Ascending aorta (tissue), 2 donors: ENCODE measurements around the gene PLCB3. TPM values are rescaled to one million over a fixed set of nuclear protein-coding genes. Genes with fewer than 3 reads are reported as not detected.

Experiments used
- DNase-seq, 2 donors: peaks; one replicate each; pipeline ENCODE4 v3.0.0-alpha.2; 2019; ENCODE audit warnings: low spot score in 2 of 2
- H3K27ac ChIP-seq, 2 donors: fragments of 200-600 bp; sonication (generic); one replicate each; pipeline ENCODE4 v1.5.1; 2016 to 2017; ENCODE audit warnings: mild to moderate bottlenecking in 1 of 2
- H3K27me3 ChIP-seq: fragments of 200-600 bp; sonication (generic); one replicate; pipeline ENCODE4 v1.5.1; 2017
- H3K36me3 ChIP-seq, 2 donors: fragments of 200-600 bp; sonication (generic); one replicate each; pipeline ENCODE4 v1.5.1; 2016
- H3K4me1 ChIP-seq, 2 donors: fragments of 200-600 bp; sonication (generic); one replicate each; pipeline ENCODE4 v1.5.1; 2016 to 2017; ENCODE audit warnings: mild to moderate bottlenecking in 1 of 2
- H3K4me3 ChIP-seq, 2 donors: fragments of 200-600 bp; sonication (generic); one replicate each; pipeline ENCODE4 v1.5.1; 2016 to 2017; ENCODE audit warnings: mild to moderate bottlenecking in 1 of 2
- H3K9me3 ChIP-seq, 2 donors: fragments of 200-600 bp; sonication (generic); one replicate each; pipeline ENCODE4 v1.5.1; 2016
- intact Hi-C: fragments of 100-400 bp; cut with DNase I; formaldehyde crosslinking; loops from one replicate; pipeline ENCODE4 v1.15.1; 2023
- total RNA-seq: library from RNA; depleted of rRNA; stranded (reverse); fragments of >200 nt; gene quantifications from one replicate; pipeline ENCODE4 v1.1.0, GENCODE V29; 2016
- TF ChIP-seq, protein P1 (sequence below), 3 experiments: fragments of 200-600 bp in 2 of 3; fragments of 450-650 bp in 1 of 3; sonication (generic) in 2 of 3; IDR thresholded peaks; one replicate each; pipeline ENCODE4 v1.5.1; 2016 to 2019; ENCODE audit warnings: antibody characterized with exemption in 3 of 3, mild to moderate bottlenecking in 1 of 3, moderate library complexity in 1 of 3

The PLCB3 gene
- total RNA-seq, 1 donor from 2014 or later: 54.0 TPM

- TF ChIP-seq, protein P1, sequence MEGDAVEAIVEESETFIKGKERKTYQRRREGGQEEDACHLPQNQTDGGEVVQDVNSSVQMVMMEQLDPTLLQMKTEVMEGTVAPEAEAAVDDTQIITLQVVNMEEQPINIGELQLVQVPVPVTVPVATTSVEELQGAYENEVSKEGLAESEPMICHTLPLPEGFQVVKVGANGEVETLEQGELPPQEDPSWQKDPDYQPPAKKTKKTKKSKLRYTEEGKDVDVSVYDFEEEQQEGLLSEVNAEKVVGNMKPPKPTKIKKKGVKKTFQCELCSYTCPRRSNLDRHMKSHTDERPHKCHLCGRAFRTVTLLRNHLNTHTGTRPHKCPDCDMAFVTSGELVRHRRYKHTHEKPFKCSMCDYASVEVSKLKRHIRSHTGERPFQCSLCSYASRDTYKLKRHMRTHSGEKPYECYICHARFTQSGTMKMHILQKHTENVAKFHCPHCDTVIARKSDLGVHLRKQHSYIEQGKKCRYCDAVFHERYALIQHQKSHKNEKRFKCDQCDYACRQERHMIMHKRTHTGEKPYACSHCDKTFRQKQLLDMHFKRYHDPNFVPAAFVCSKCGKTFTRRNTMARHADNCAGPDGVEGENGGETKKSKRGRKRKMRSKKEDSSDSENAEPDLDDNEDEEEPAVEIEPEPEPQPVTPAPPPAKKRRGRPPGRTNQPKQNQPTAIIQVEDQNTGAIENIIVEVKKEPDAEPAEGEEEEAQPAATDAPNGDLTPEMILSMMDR (IDR thresholded peaks at IDR 0.05): no peak
- Histone ChIP-seq H3K27ac (peak overlapping the region; percentile 45 to 53), H3K9me3 (no peaks in the 10 kb centered on the region), H3K27me3 (no peaks in the 10 kb centered on the region), H3K36me3 (peaks cover 33 to 39% of the 10 kb centered on the region in 2 donors), H3K4me3 (peak overlapping the region in 1 of 2 donors; percentile 74), H3K4me1 (peaks cover 7 to 25% of the 10 kb centered on the region in 2 donors)
- no peak for DNase-seq
- intact Hi-C loops: no loop called here
Observed at GRCh38 chr11:64253481-64253880, 2.2 kb downstream of the PLCB3 start.

DNA sequence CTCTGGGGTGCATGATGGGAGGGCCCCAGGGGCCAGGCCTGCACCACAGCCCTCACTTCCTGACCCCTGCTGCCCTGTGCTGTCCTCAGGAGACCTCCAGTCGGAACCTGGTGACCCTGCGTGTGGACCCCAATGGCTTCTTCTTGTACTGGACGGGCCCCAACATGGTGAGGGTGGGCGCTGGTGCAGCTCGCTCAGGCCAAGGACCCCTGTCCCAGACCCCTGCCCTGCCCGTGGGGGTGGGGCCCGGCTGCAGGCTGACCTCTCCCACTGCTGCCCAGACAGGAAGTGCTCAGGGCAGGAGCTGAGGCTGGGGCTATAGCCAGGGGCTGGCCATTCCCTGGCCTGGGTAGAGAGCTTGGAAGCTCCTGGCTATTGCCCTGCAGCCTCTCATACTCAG lies 3.0 kb downstream of the PLCB3 start:
- Histone ChIP-seq H3K4me3 (no peak overlapping the region), H3K27ac (peak overlapping the region; percentile 34 to 45), H3K4me1 (peaks cover 7 to 25% of the 10 kb centered on the region in 2 donors), H3K36me3 (peaks cover 41 to 48% of the 10 kb centered on the region in 2 donors), H3K9me3 (no peaks in the 10 kb centered on the region), H3K27me3 (no peaks in the 10 kb centered on the region)
- intact Hi-C loops: no loop called here
- TF ChIP-seq, protein P1 (IDR thresholded peaks at IDR 0.05): no peak
- DNase-seq: no peak

DNA sequence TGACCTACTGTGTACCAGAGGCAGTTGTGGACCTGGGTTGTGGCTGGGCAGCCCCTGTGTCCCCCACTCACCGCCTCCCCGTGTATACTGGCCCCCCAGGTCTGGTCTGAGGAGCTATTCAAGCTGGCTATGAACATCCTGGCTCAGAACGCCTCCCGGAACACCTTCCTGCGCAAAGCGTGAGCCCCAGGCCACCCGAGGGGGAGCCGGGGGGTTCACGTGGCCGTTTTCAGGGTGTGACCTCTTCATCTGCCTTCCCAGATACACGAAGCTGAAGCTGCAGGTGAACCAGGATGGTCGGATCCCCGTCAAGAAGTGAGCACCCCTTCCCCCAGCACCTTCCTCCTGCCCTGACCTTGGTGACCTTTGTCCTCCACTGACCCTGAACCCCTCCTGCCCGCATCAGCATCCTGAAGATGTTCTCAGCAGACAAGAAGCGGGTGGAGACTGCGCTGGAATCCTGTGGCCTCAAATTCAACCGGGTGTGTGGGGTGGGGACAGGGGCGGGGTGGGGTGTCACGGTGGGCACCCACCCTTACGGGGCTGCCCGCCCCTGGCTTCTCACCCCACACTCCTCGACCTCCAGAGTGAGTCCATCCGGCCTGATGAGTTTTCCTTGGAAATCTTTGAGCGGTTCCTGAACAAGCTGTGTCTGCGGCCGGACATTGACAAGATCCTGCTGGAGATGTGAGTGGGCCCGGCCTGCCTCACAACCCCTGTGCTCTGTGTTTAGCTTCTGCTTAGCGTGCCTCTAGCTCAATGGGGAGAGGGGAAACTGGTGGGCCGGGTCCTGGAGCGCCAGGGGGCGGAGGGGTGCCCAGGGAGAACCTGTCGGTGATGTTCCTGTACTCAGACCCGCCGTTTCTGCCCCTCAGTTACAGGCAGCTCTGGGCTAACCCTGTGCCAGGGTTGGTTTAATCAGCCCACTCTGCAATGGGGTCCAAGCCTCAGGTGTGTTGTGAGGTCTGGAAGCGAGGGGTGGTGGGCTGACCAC lies 4.1 kb downstream of the PLCB3 start:
- Histone ChIP-seq H3K4me1 (peaks cover 7 to 24% of the 10 kb centered on the region in 2 donors), H3K36me3 (peaks cover 52 to 57% of the 10 kb centered on the region in 2 donors), H3K9me3 (no peaks in the 10 kb centered on the region), H3K4me3 (no peak overlapping the region), H3K27ac (no peak overlapping the region), H3K27me3 (no peaks in the 10 kb centered on the region)
- TF ChIP-seq, protein P1 (IDR thresholded peaks at IDR 0.05): no peak
- intact Hi-C loops: no loop called here
- no peak for DNase-seq

GRCh38 chr11:64256300-64256699 lies 5.0 kb downstream of the PLCB3 start:
- Histone ChIP-seq H3K4me1 (peaks cover 7 to 18% of the 10 kb centered on the region in 2 donors), H3K4me3 (no peak overlapping the region), H3K36me3 (peaks cover 52 to 63% of the 10 kb centered on the region in 2 donors), H3K27me3 (no peaks in the 10 kb centered on the region), H3K9me3 (no peaks in the 10 kb centered on the region), H3K27ac (no peak overlapping the region)
- intact Hi-C loops: no loop called here
- TF ChIP-seq, protein P1 (IDR thresholded peaks at IDR 0.05): no peak
- no peak for DNase-seq

DNA sequence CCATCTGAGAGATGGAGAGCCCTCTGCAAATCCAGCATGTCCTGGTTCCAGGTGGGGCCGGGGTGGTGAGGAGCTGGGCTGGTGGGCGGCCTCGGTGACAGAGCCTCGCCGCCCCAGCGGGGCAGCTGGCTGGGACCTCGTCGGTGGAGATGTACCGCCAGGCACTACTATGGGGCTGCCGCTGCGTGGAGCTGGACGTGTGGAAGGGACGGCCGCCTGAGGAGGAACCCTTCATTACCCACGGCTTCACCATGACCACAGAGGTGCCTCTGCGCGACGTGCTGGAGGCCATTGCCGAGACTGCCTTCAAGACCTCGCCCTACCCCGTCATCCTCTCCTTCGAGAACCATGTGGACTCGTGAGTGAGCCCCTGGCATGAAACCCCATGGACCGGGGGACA lies 7.0 kb downstream of the PLCB3 start:
- intact Hi-C loops: no loop called here
- Histone ChIP-seq H3K27ac (no peak overlapping the region), H3K4me3 (no peak overlapping the region), H3K9me3 (no peaks in the 10 kb centered on the region), H3K27me3 (no peaks in the 10 kb centered on the region), H3K4me1 (peaks cover 0 to 5% of the 10 kb centered on the region in 2 donors), H3K36me3 (peaks cover 73 to 83% of the 10 kb centered on the region in 2 donors)
- DNase-seq: no peak
- TF ChIP-seq, protein P1 (IDR thresholded peaks at IDR 0.05): no peak
